GM06990 (cell line): Measurements from ENCODE around the gene MBD3L5.
"Not testable (repeated sequence)": the region's sequence is repeated elsewhere in the genome, so short reads cannot be mapped to it uniquely, and the experiment has no call there.

Experiments
- DNase-seq: peaks from one replicate; pipeline ENCODE4 v3.0.0-alpha.2; 2011; ENCODE audit not compliant: insufficient read length; ENCODE audit errors: extremely low read depth
- H3K27me3 ChIP-seq: replicated peaks from 2 replicates; pipeline ENCODE4 v1.6.0; 2011; ENCODE audit warnings: low read length; ENCODE audit not compliant: control insufficient read depth, insufficient read depth
- H3K36me3 ChIP-seq: 2 replicates; pipeline ENCODE4 v1.5.1; 2011; ENCODE audit warnings: low read length; ENCODE audit not compliant: control insufficient read depth, insufficient read depth
- H3K4me3 ChIP-seq: replicated peaks from 2 replicates; pipeline ENCODE4 v1.5.1; 2011; ENCODE audit warnings: low read depth, mild to moderate bottlenecking, control low read depth, low read length
- CTCF ChIP-seq: IDR thresholded peaks from 2 replicates; pipeline ENCODE4 v1.5.1; 2011; ENCODE audit warnings: low read length, control low read depth, mild to moderate bottlenecking, inconsistent platforms; ENCODE audit not compliant: insufficient read depth, poor library complexity, severe bottlenecking

The MBD3L5 gene

GRCh38 chr19:7006135-7006704 is 24.2 kb upstream of the MBD3L5 start:
- no peak for TF ChIP-seq CTCF
- no peak overlapping the region for H3K4me3 ChIP-seq
- no peak for DNase-seq
- H3K36me3 ChIP-seq = no peaks in the 10 kb centered on the region
- H3K27me3 ChIP-seq = no peaks in the 10 kb centered on the region

GRCh38 chr19:7007859-7008258 is 22.5 kb upstream of the MBD3L5 start:
- Histone ChIP-seq H3K36me3 (no peaks in the 10 kb centered on the region), H3K27me3 (no peaks in the 10 kb centered on the region), H3K4me3 (no peak overlapping the region)
- TF ChIP-seq CTCF = no peak
- DNase-seq = no peak

GRCh38 chr19:7010722-7011593 is 19.4 kb upstream of the MBD3L5 start:
- Histone ChIP-seq H3K27me3 (no peaks in the 10 kb centered on the region), H3K36me3 (no peaks in the 10 kb centered on the region), H3K4me3 (no peak overlapping the region)
- TF ChIP-seq CTCF = no peak
- DNase-seq = no peak

- no peaks in the 10 kb centered on the region for H3K36me3 ChIP-seq
- no peaks in the 10 kb centered on the region for H3K27me3 ChIP-seq
- no peak for DNase-seq
- TF ChIP-seq CTCF = no peak
- no peak overlapping the region for H3K4me3 ChIP-seq
Observed at GRCh38 chr19:7013678-7014077, 16.7 kb upstream of the MBD3L5 start.

- no peaks in the 10 kb centered on the region for H3K27me3 ChIP-seq
- no peak overlapping the region for H3K4me3 ChIP-seq
- no peak for DNase-seq
- TF ChIP-seq CTCF = no peak
- no peaks in the 10 kb centered on the region for H3K36me3 ChIP-seq
Observed at GRCh38 chr19:7018828-7019227, 11.6 kb upstream of the MBD3L5 start.

- H3K27me3 ChIP-seq, H3K36me3 ChIP-seq, DNase-seq, H3K4me3 ChIP-seq: not testable (repeated sequence)
Observed at GRCh38 chr19:7021331-7021730, 9.0 kb upstream of the MBD3L5 start, which contains the start of gene MBD3L2B. Gene MBD3L2B, minus strand, starts transcription at chr19:7021431. Its CDS starts 34 bp downstream, at chr19:7021397.

- H3K27me3 ChIP-seq, DNase-seq, H3K36me3 ChIP-seq, H3K4me3 ChIP-seq: not testable (repeated sequence)
Observed at GRCh38 chr19:7028790-7029189, 1.6 kb upstream of the MBD3L5 start.

- not testable (repeated sequence) for H3K4me3 ChIP-seq, H3K36me3 ChIP-seq, H3K27me3 ChIP-seq, DNase-seq
Observed at GRCh38 chr19:7040079-7040478, 9.7 kb downstream of the MBD3L5 start, which contains the start of gene MBD3L4. Gene MBD3L4, minus strand, starts transcription at chr19:7040179. Its CDS starts 35 bp downstream, at chr19:7040144.

- H3K36me3 ChIP-seq, H3K4me3 ChIP-seq, H3K27me3 ChIP-seq, DNase-seq: not testable (repeated sequence)
Observed at GRCh38 chr19:7041563-7041962, 11.2 kb downstream of the MBD3L5 start.
